ENCODE measurements around the gene CMPK1. TPM values are rescaled to one million over a fixed set of nuclear protein-coding genes. Genes with fewer than 3 reads are reported as not detected.
"Not testable (repeated sequence)": the region's sequence is repeated elsewhere in the genome, so short reads cannot be mapped to it uniquely, and the experiment has no call there.

CMPK1 gene
- total and polyA plus RNA-seq, 8 donors, result 25.7 to 174 (median 98.0) TPM

- Histone ChIP-seq H3K9me3 (no peaks in the 10 kb centered on the region), H3K27ac (peak overlapping the region in 1 of 5 donors; percentile 5), H3K4me1 (peaks cover 12 to 70% (median 42%) of the 10 kb centered on the region in 4 donors), H3K4me3 (no peak overlapping the region), H3K36me3 (peaks cover 0 to 19% (median 9%) of the 10 kb centered on the region in 4 donors), H3K27me3 (no peaks in the 10 kb centered on the region)
- intact Hi-C loops (cut with DNase I; ENCODE audit: low total_unique reads), result no loop called here
- TF ChIP-seq POLR2A (IDR thresholded peaks at IDR 0.05) (no peak), CTCF (IDR thresholded peaks at IDR 0.05) (no peak), EP300 (IDR thresholded peaks at IDR 0.05) (no peak)
- no peak for DNase-seq
These were observed 4.9 kb downstream of the CMPK1 start for GRCh38 chr1:47338249-47339077.

GRCh38 chr1:47340227-47340626 lies 6.6 kb downstream of the CMPK1 start:
- no peak overlapping the region for H3K4me3 ChIP-seq
- no peak for TF ChIP-seq POLR2AphosphoS5 (IDR thresholded peaks at IDR 0.05)
- no peak for TF ChIP-seq POLR2A (IDR thresholded peaks at IDR 0.05)
- no peak for TF ChIP-seq EP300 (IDR thresholded peaks at IDR 0.05)
- no peak for TF ChIP-seq CTCF (IDR thresholded peaks at IDR 0.05)
- intact Hi-C loops (cut with DNase I; ENCODE audit: low total_unique reads), result no loop called here

GRCh38 chr1:47346979-47347378 lies 13.4 kb downstream of the CMPK1 start:
- DNase-seq; intact Hi-C loops (cut with DNase I; ENCODE audit: low total_unique reads); H3K27me3 ChIP-seq; H3K9me3 ChIP-seq; H3K27ac ChIP-seq; H3K4me3 ChIP-seq: not testable (repeated sequence)
- peaks cover 0 to 15% (median 5%) of the 10 kb centered on the region in 4 donors for H3K4me1 ChIP-seq
- 96 to 98% (median 97%) methylated on average over 5 of the region's 5 CpGs for WGBS, 5 donors
- H3K36me3 ChIP-seq, result peaks cover 0 to 33% (median 25%) of the 10 kb centered on the region in 4 donors

More at GRCh38 chr1:47340227-47340626, 6.6 kb downstream of the CMPK1 start:
- peaks cover 0 to 26% (median 16%) of the 10 kb centered on the region in 4 donors for H3K36me3 ChIP-seq
- peaks cover 9 to 64% (median 35%) of the 10 kb centered on the region in 4 donors for H3K4me1 ChIP-seq
- no peak overlapping the region for H3K27ac ChIP-seq
- no peaks in the 10 kb centered on the region for H3K9me3 ChIP-seq
- no peak for DNase-seq
- 45 to 88% (median 66%) methylated on average over 4 of the region's 4 CpGs for WGBS, 5 donors
- H3K27me3 ChIP-seq, result no peaks in the 10 kb centered on the region

DNA sequence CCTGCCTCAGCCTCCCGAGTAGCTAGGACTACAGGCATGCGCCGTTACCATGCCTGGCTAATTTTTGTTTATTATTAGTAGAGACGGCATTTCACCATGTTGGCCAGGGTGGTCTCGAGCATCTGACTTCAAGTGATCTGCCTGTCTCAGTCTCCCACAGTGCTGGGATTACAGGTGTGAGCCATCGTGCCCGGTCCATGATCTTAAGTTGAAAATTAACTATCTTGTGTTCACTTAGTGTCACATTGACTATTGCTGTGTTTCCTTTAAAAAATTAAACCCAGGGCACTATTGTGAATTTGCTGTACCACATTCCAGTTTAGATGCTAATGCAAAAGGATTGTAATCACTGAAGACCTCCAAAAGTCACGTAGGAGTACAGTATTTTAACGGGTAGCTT lies 14.1 kb downstream of the CMPK1 start:
- no peak overlapping the region for H3K4me3 ChIP-seq
- H3K36me3 ChIP-seq, result peaks cover 0 to 33% (median 25%) of the 10 kb centered on the region in 4 donors
- DNase-seq, result no peak
- H3K27me3 ChIP-seq, result no peaks in the 10 kb centered on the region
- no peak for TF ChIP-seq CTCF (IDR thresholded peaks at IDR 0.05)
- TF ChIP-seq EP300 (IDR thresholded peaks at IDR 0.05), result no peak
- TF ChIP-seq POLR2AphosphoS5 (IDR thresholded peaks at IDR 0.05), result no peak
- no peak for TF ChIP-seq POLR2A (IDR thresholded peaks at IDR 0.05)
- intact Hi-C loops (cut with DNase I; ENCODE audit: low total_unique reads), result no loop called here
- H3K9me3 ChIP-seq, result no peaks in the 10 kb centered on the region
- peaks cover 0 to 15% (median 5%) of the 10 kb centered on the region in 4 donors for H3K4me1 ChIP-seq
- WGBS, 5 donors, result 85 to 93% (median 88%) methylated on average over 9 of the region's 9 CpGs
- H3K27ac ChIP-seq, result no peak overlapping the region

- TF ChIP-seq CTCF (IDR thresholded peaks at IDR 0.05) (no peak), POLR2AphosphoS5 (IDR thresholded peaks at IDR 0.05) (no peak), POLR2A (IDR thresholded peaks at IDR 0.05) (no peak), EP300 (IDR thresholded peaks at IDR 0.05) (no peak)
- no peak overlapping the region for H3K4me3 ChIP-seq
- 76 to 86% (median 84%) methylated on average over 1 of the region's 1 CpG for WGBS, 5 donors
- no peaks in the 10 kb centered on the region for H3K9me3 ChIP-seq
- intact Hi-C loops (cut with DNase I; ENCODE audit: low total_unique reads), result no loop called here
- no peak overlapping the region for H3K27ac ChIP-seq
- no peak for DNase-seq
- H3K4me1 ChIP-seq, result peaks cover 0 to 16% (median 5%) of the 10 kb centered on the region in 4 donors
- H3K27me3 ChIP-seq, result no peaks in the 10 kb centered on the region
- H3K36me3 ChIP-seq, result peaks cover 0 to 29% (median 21%) of the 10 kb centered on the region in 4 donors
These were observed 14.7 kb downstream of the CMPK1 start for GRCh38 chr1:47348246-47348645.
